GM12873 (cell line): ENCODE measurements around the gene SPAG6.

Experiments
- TF ChIP-seq, protein P1 (sequence below): IDR thresholded peaks from 2 replicates; pipeline ENCODE4 v1.5.1; 2012; ENCODE audit warnings: low read depth, mild to moderate bottlenecking, moderate library complexity, low read length, control low read depth; ENCODE audit not compliant: insufficient read depth; ENCODE audit errors: missing control alignments

Gene SPAG6

DNA sequence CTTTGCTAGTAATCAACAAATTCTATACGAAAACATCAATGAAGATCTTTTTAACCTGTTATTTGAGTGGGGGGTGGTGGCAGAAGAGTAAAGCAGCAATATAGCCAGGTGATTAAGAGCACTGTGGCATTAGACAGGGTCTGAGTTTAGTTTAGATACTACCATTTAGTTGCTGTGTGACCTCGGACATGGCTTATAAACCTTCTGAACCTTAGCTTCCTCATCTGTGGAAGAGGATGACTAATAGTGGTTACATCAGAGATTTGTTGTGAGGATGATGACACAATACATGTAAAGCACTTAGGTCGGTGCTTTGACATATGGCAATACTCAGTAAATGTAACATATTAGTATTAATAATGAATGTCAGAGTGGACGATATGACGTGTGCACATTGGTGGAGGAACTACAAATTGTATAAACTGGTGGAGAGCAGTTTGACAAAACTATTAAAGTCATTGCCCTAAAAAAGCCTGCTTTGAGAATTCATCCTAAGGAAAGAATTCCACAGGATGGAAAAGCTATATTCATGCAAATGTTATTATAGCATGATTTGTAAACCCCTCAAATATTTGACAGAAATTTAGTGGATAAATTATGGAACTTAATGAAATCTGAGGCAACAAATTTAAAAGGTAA, 24.3 kb downstream of the SPAG6 start:
- TF ChIP-seq, protein P1, sequence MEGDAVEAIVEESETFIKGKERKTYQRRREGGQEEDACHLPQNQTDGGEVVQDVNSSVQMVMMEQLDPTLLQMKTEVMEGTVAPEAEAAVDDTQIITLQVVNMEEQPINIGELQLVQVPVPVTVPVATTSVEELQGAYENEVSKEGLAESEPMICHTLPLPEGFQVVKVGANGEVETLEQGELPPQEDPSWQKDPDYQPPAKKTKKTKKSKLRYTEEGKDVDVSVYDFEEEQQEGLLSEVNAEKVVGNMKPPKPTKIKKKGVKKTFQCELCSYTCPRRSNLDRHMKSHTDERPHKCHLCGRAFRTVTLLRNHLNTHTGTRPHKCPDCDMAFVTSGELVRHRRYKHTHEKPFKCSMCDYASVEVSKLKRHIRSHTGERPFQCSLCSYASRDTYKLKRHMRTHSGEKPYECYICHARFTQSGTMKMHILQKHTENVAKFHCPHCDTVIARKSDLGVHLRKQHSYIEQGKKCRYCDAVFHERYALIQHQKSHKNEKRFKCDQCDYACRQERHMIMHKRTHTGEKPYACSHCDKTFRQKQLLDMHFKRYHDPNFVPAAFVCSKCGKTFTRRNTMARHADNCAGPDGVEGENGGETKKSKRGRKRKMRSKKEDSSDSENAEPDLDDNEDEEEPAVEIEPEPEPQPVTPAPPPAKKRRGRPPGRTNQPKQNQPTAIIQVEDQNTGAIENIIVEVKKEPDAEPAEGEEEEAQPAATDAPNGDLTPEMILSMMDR, result no peak

DNA sequence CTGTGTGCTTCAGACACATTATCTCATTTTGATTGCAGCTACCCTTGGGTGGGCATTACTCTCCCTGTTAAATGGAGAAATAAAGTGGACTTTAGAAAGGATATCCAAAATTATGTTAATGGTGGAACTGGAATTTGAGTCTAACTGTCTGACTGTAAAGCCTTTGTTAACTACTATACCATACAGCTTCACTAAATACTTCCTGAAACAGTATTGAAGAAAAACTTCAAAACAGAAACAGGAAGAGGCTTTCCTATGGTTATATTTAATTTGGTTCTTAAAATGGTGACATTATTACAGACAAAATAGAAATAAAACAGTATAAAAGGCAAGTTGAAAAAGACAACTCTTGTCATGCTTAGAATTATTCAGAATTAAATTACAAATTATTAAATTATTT, 25.0 kb downstream of the SPAG6 start:
- TF ChIP-seq, protein P1, result no peak

DNA sequence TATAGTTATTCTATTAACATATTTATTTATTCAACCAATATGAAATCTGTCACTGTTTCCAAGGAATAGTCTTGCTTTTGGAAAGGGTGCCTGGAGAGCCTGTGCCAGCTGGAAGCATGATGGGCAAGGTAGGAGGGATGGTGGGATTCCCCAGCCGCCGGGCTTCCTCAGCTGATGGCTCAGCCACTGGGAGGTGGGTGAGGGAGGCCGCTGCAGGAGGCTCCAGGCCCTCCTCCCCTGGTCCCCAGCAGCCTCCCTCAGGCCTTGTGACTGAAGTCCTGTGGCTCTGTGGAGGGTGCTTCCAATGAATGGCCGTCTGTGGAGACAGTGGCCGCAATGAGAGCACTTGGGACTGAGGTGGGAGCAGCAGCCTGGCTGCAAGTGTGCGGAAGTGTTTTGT, 27.0 kb downstream of the SPAG6 start:
- TF ChIP-seq, protein P1, result no peak

DNA sequence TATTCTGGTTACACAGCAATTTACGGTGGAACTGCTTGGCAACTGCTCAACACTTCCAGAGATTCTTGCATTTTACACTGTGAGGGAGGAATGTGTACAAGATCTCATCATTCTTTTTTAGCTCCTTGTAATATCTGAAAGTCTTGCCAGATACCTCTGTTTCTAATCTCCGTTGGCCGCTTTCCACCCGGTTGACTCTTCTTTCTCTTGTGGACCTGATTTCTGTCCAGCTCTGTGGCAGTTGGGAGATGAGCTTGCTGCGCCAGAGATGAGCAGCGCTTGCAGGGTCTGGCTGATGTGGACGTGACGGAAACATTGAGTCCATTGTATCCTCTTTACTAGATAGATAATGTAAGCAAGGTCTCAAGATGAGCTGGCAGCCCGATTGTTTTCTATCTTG, 27.6 kb downstream of the SPAG6 start:
- TF ChIP-seq, protein P1, result no peak

DNA sequence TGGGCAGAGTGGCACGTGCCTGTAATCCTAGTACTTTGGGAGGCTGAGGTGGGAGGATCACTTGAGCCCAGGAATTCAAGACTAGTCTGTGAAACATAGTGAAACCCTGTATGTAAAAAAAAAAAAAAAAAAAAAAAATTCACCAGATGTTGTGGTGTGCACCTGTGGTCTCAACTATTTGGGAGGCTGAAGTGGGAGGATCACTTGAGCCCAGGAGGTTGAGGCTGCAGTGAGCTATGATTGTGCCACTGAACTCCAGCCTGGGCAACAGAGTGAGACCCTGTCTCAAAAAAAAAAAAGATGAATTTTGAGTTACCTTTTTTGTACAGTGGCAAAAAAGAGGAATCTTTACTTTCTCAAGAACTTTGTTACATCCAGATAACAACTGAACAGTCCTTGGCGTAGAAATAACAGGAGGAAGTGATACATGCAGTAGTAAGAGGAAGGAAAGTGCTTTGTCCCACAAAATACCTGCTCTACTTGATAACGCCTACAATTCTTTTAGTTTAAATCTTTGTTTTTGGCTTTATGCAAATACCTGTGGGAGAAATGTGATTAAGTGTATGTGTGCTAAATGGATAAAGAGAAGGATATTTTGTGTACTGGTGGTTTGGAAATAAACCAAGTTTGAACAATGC, 29.3 kb downstream of the SPAG6 start:
- TF ChIP-seq, protein P1, result no peak

DNA sequence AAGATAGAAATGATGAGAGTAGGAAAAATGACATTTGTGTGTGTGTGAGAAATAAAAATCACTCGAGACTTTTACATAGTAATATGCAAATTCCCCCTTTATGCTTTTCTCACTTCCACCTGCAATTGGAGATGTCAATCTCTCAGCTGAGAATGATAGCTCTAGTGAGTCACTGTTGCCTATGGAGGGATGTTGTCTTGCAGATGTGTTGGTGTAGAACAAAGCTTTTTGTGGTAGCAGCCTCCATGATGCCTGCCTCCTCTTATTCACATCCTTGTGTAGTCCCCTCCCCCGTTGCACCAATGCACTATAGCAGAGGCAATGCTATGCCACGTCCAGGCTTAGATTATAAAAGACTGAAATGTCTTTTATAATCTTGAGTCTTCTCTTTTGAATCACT, 33.8 kb downstream of the SPAG6 start:
- TF ChIP-seq, protein P1, result no peak

DNA sequence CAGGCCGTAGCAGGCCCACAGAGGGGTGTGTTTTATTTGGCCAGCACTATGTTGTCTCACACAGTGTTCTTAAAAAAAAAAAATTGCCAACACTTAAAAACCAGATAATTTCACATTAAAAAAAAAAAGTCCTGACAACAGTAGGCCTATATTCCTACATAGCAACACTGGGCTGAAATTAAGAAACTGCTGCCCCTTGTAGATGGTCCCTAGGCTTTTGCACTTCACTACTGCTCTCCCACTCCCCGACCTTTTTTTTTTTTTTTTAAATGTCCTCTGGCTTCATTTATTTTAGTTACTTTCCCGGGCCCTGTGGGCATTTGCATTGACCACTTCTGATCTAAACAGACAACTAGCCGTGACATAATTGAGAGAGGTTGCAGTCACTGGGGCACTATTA, 36.0 kb downstream of the SPAG6 start:
- TF ChIP-seq, protein P1, result no peak
